ENCODE results near the gene SETD1A. TPM values are rescaled to one million over a fixed set of nuclear protein-coding genes. Genes with fewer than 3 reads are reported as not detected.

SETD1A gene
- total and polyA plus RNA-seq, 2 of the 8 experiments (the other 6 are each of a cell fraction or from before 2014, with no cell fraction given), result 4.8 to 29.0 TPM

- no peak for TF ChIP-seq KDM4A (IDR thresholded peaks at IDR 0.05; ENCODE audit: low read depth, low read length, severe bottlenecking)
- TF ChIP-seq CBX8 (IDR thresholded peaks at IDR 0.05; ENCODE audit: borderline replicate concordance, low read depth, low read length), result no peak
- no peak for TF ChIP-seq SIX5 (IDR thresholded peaks at IDR 0.05; ENCODE audit: low read depth, low read length)
Measured at GRCh38 chr16:31000671-31001382, 43.3 kb downstream of the SETD1A start (continued).

Data from H1 (cell line).